Subcutaneous adipose tissue (tissue), 4 donors: ENCODE measurements around the gene SNTB2. TPM values are rescaled to one million over a fixed set of nuclear protein-coding genes. Genes with fewer than 3 reads are reported as not detected.

Experiments used
- CTCF ChIP-seq: fragments of 450-650 bp; IDR thresholded peaks from one replicate; pipeline ENCODE4 v1.5.1; 2016; ENCODE audit warnings: low read depth, mild to moderate bottlenecking, control low read depth, antibody characterized with exemption, moderate library complexity
- total RNA-seq, 4 donors: library from RNA; depleted of rRNA; stranded (reverse); fragments of >200 nt; gene quantifications; one replicate each; pipeline ENCODE4 v1.1.0, GENCODE V29; 2016

SNTB2 gene
- total RNA-seq, 4 donors from 2014 or later = 29.6 to 64.2 (median 47.1) TPM

- TF ChIP-seq CTCF = no peak
Observed at GRCh38 chr16:69321080-69321479, 134.1 kb downstream of the SNTB2 start.

GRCh38 chr16:69322343-69322742 lies 135.4 kb downstream of the SNTB2 start:
- no peak for TF ChIP-seq CTCF

GRCh38 chr16:69323415-69323814 lies 136.5 kb downstream of the SNTB2 start:
- no peak for TF ChIP-seq CTCF

GRCh38 chr16:69324013-69324531 lies 137.1 kb downstream of the SNTB2 start:
- TF ChIP-seq CTCF = no peak

- TF ChIP-seq CTCF = no peak
Observed at GRCh38 chr16:69324585-69325253, 137.8 kb downstream of the SNTB2 start.

- no peak for TF ChIP-seq CTCF
Observed at GRCh38 chr16:69325784-69326171, 138.8 kb downstream of the SNTB2 start.

GRCh38 chr16:69326172-69326873 lies 139.4 kb downstream of the SNTB2 start:
- TF ChIP-seq CTCF = no peak
